ENCODE data around the gene PTPN1.
"Not testable (repeated sequence)": the region's sequence is repeated elsewhere in the genome, so short reads cannot be mapped to it uniquely, and the experiment has no call there.

Gene PTPN1

GRCh38 chr20:50596694-50597021 lies 86.5 kb downstream of the PTPN1 start:
- Histone ChIP-seq H3K27me3 (peaks cover 7% of the 10 kb centered on the region), H3K27ac (no peak overlapping the region), H3K4me1 (ENCODE audit: control insufficient read depth in 1 of 2, insufficient read depth in 1 of 2, low read depth in 1 of 2, low read length in 1 of 2) (no peaks in the 10 kb centered on the region), H3K4me3 (ENCODE audit: low read depth in 1 of 2, low read length in 1 of 2) (no peak overlapping the region), H3K9me3 (no peaks in the 10 kb centered on the region), H3K36me3 (peaks cover 12% of the 10 kb centered on the region)
- TF ChIP-seq CTCF (IDR thresholded peaks at IDR 0.05), result no peak

GRCh38 chr20:50597406-50597969 lies 87.3 kb downstream of the PTPN1 start:
- TF ChIP-seq CTCF (IDR thresholded peaks at IDR 0.05), result no peak
- H3K27me3 ChIP-seq, result peaks cover 7% of the 10 kb centered on the region
- no peaks in the 10 kb centered on the region for H3K4me1 ChIP-seq (ENCODE audit: control insufficient read depth in 1 of 2, insufficient read depth in 1 of 2, low read depth in 1 of 2, low read length in 1 of 2)
- H3K36me3 ChIP-seq, result peaks cover 5% of the 10 kb centered on the region
- no peak overlapping the region for H3K27ac ChIP-seq
- no peak overlapping the region for H3K4me3 ChIP-seq (ENCODE audit: low read depth in 1 of 2, low read length in 1 of 2)
- no peaks in the 10 kb centered on the region for H3K9me3 ChIP-seq

- no peaks in the 10 kb centered on the region for H3K9me3 ChIP-seq
- H3K36me3 ChIP-seq, result peaks cover 1% of the 10 kb centered on the region
- peaks cover 7% of the 10 kb centered on the region for H3K27me3 ChIP-seq
- H3K4me3 ChIP-seq (ENCODE audit: low read depth in 1 of 2, low read length in 1 of 2), result no peak overlapping the region
- no peak overlapping the region for H3K27ac ChIP-seq
- no peaks in the 10 kb centered on the region for H3K4me1 ChIP-seq (ENCODE audit: control insufficient read depth in 1 of 2, insufficient read depth in 1 of 2, low read depth in 1 of 2, low read length in 1 of 2)
- TF ChIP-seq CTCF (IDR thresholded peaks at IDR 0.05), result no peak
These were observed 87.9 kb downstream of the PTPN1 start for GRCh38 chr20:50598074-50598473.

GRCh38 chr20:50598768-50599167 lies 88.6 kb downstream of the PTPN1 start:
- H3K27me3 ChIP-seq; H3K4me3 ChIP-seq (ENCODE audit: low read depth in 1 of 2, low read length in 1 of 2); H3K4me1 ChIP-seq (ENCODE audit: control insufficient read depth in 1 of 2, insufficient read depth in 1 of 2, low read depth in 1 of 2, low read length in 1 of 2); H3K36me3 ChIP-seq; H3K27ac ChIP-seq; H3K9me3 ChIP-seq: not testable (repeated sequence)

GRCh38 chr20:50600281-50600895 lies 90.2 kb downstream of the PTPN1 start:
- TF ChIP-seq CTCF (IDR thresholded peaks at IDR 0.05), result no peak
- H3K27me3 ChIP-seq, result peaks cover 7% of the 10 kb centered on the region
- H3K4me3 ChIP-seq (ENCODE audit: low read depth in 1 of 2, low read length in 1 of 2), result no peak overlapping the region
- H3K27ac ChIP-seq, result no peak overlapping the region
- no peaks in the 10 kb centered on the region for H3K9me3 ChIP-seq
- H3K4me1 ChIP-seq (ENCODE audit: control insufficient read depth in 1 of 2, insufficient read depth in 1 of 2, low read depth in 1 of 2, low read length in 1 of 2), result no peaks in the 10 kb centered on the region
- no peaks in the 10 kb centered on the region for H3K36me3 ChIP-seq

GRCh38 chr20:50601511-50602431 lies 91.6 kb downstream of the PTPN1 start:
- H3K27ac ChIP-seq, result no peak overlapping the region
- no peaks in the 10 kb centered on the region for H3K4me1 ChIP-seq (ENCODE audit: control insufficient read depth in 1 of 2, insufficient read depth in 1 of 2, low read depth in 1 of 2, low read length in 1 of 2)
- no peaks in the 10 kb centered on the region for H3K9me3 ChIP-seq
- TF ChIP-seq CTCF (IDR thresholded peaks at IDR 0.05), result no peak
- H3K27me3 ChIP-seq, result no peaks in the 10 kb centered on the region
- H3K4me3 ChIP-seq (ENCODE audit: low read depth in 1 of 2, low read length in 1 of 2), result no peak overlapping the region
- H3K36me3 ChIP-seq, result no peaks in the 10 kb centered on the region

Data from neutrophil (primary cell).